Esophagus (tissue), 2 donors: ENCODE measurements around the gene MAPKAP1. TPM values are rescaled to one million over a fixed set of nuclear protein-coding genes. Genes with fewer than 3 reads are reported as not detected.

Experiments used
- H3K27ac ChIP-seq, 2 donors: one replicate each; pipeline ENCODE4 v1.5.1; 2013; ENCODE audit warnings: low read depth in 2 of 2, mild to moderate bottlenecking in 2 of 2, inconsistent platforms in 1 of 2, low read length in 1 of 2, moderate library complexity in 1 of 2
- H3K27me3 ChIP-seq, 2 donors: one replicate each; pipeline ENCODE4 v1.6.1; 2013; ENCODE audit warnings: low read length in 2 of 2, control low read depth in 1 of 2, mild to moderate bottlenecking in 1 of 2; ENCODE audit not compliant: insufficient read depth in 2 of 2, control insufficient read depth in 1 of 2
- H3K36me3 ChIP-seq, 2 donors: one replicate each; pipeline ENCODE4 v1.6.1; 2013; ENCODE audit warnings: low read length in 1 of 2; ENCODE audit not compliant: control insufficient read depth in 2 of 2, insufficient read depth in 2 of 2
- H3K4me1 ChIP-seq, 2 donors: one replicate each; pipeline ENCODE4 v1.6.1; 2013; ENCODE audit warnings: low read length in 1 of 2; ENCODE audit not compliant: control insufficient read depth in 2 of 2, insufficient read depth in 2 of 2
- H3K4me3 ChIP-seq, 2 donors: one replicate each; pipeline ENCODE4 v1.5.1; 2013; ENCODE audit warnings: low read length in 2 of 2, mild to moderate bottlenecking in 2 of 2, low read depth in 1 of 2, moderate library complexity in 1 of 2
- H3K9me3 ChIP-seq, 2 donors: one replicate each; pipeline ENCODE4 v1.6.1; 2013; ENCODE audit warnings: mild to moderate bottlenecking in 2 of 2, low read depth in 1 of 2, low read length in 1 of 2, moderate library complexity in 1 of 2; ENCODE audit not compliant: control insufficient read depth in 2 of 2, insufficient read depth in 1 of 2
- WGBS, 2 donors: extraction: QIAGEN DNeasy Blood & Tissue Kit; methylation state at CpG; one replicate each; pipeline ENCODE4 v1.1.7; 2013; 5-methylcytosine and 5-hydroxymethylcytosine counted together
- polyA plus RNA-seq, 2 donors: library from polyadenylated mRNA; stranded (reverse); fragments of 200-250 nt; gene quantifications; one replicate each; pipeline ENCODE4 v1.2.3, GENCODE V29; 2013
- donor health status: healthy with polysubstance abuse.
- donor health status: Bipolar disorder and iron deficiency.

The MAPKAP1 gene
- polyA plus RNA-seq, 2 donors: 41.4 to 49.4 TPM

- Histone ChIP-seq H3K36me3 (no peaks in the 10 kb centered on the region), H3K9me3 (no peaks in the 10 kb centered on the region), H3K4me1 (peaks cover 0 to 2% of the 10 kb centered on the region in 2 donors), H3K27ac (no peak overlapping the region), H3K4me3 (no peak overlapping the region), H3K27me3 (no peaks in the 10 kb centered on the region)
- WGBS, 2 donors: 74 to 83% methylated on average over 3 of the region's 3 CpGs
These were observed 152.3 kb downstream of the MAPKAP1 start for GRCh38 chr9:125554726-125555125.

GRCh38 chr9:125551781-125552180 is 155.2 kb downstream of the MAPKAP1 start:
- no peaks in the 10 kb centered on the region for H3K27me3 ChIP-seq
- H3K4me1 ChIP-seq: peaks cover 0 to 2% of the 10 kb centered on the region in 2 donors
- no peaks in the 10 kb centered on the region for H3K9me3 ChIP-seq
- H3K27ac ChIP-seq: no peak overlapping the region
- WGBS, 2 donors: 86 to 96% methylated on average over 1 of the region's 1 CpG
- H3K36me3 ChIP-seq: no peaks in the 10 kb centered on the region
- no peak overlapping the region for H3K4me3 ChIP-seq

- WGBS, 2 donors: 39 to 40% methylated on average over 9 of the region's 9 CpGs
- H3K4me3 ChIP-seq: no peak overlapping the region
- peaks cover 3 to 6% of the 10 kb centered on the region in 2 donors for H3K4me1 ChIP-seq
- H3K36me3 ChIP-seq: no peaks in the 10 kb centered on the region
- H3K9me3 ChIP-seq: no peaks in the 10 kb centered on the region
- H3K27ac ChIP-seq: peak overlapping the region; percentile 24 to 31
- H3K27me3 ChIP-seq: no peaks in the 10 kb centered on the region
These were observed 156.8 kb downstream of the MAPKAP1 start for GRCh38 chr9:125549891-125550885.

- 27 to 28% methylated on average over 7 of the region's 7 CpGs for WGBS, 2 donors
- Histone ChIP-seq H3K4me1 (peaks cover 3 to 7% of the 10 kb centered on the region in 2 donors), H3K27me3 (no peaks in the 10 kb centered on the region), H3K27ac (peak overlapping the region; percentile 24 to 31), H3K36me3 (no peaks in the 10 kb centered on the region), H3K9me3 (no peaks in the 10 kb centered on the region), H3K4me3 (no peak overlapping the region)
These were observed 157.5 kb downstream of the MAPKAP1 start for GRCh38 chr9:125549465-125549871.

- Histone ChIP-seq H3K27ac (peak overlapping the region; percentile 8 to 24), H3K27me3 (no peaks in the 10 kb centered on the region), H3K4me1 (peaks cover 3 to 7% of the 10 kb centered on the region in 2 donors), H3K36me3 (no peaks in the 10 kb centered on the region), H3K9me3 (no peaks in the 10 kb centered on the region), H3K4me3 (no peak overlapping the region)
- 64 to 72% methylated on average over 3 of the region's 3 CpGs for WGBS, 2 donors
These were observed 158.0 kb downstream of the MAPKAP1 start for GRCh38 chr9:125549039-125549438.

GRCh38 chr9:125548141-125548540 is 158.9 kb downstream of the MAPKAP1 start:
- WGBS, 2 donors: 73% methylated on average over 5 of the region's 5 CpGs
- H3K4me3 ChIP-seq: no peak overlapping the region
- H3K27me3 ChIP-seq: no peaks in the 10 kb centered on the region
- no peaks in the 10 kb centered on the region for H3K36me3 ChIP-seq
- H3K9me3 ChIP-seq: no peaks in the 10 kb centered on the region
- peaks cover 3 to 7% of the 10 kb centered on the region in 2 donors for H3K4me1 ChIP-seq
- no peak overlapping the region for H3K27ac ChIP-seq

- Histone ChIP-seq H3K9me3 (no peaks in the 10 kb centered on the region), H3K27ac (no peak overlapping the region), H3K4me1 (peaks cover 3 to 7% of the 10 kb centered on the region in 2 donors), H3K27me3 (no peaks in the 10 kb centered on the region), H3K36me3 (no peaks in the 10 kb centered on the region), H3K4me3 (no peak overlapping the region)
- WGBS, 2 donors: 82 to 90% methylated on average over 7 of the region's 7 CpGs
These were observed 159.6 kb downstream of the MAPKAP1 start for GRCh38 chr9:125547368-125547767.

- no peaks in the 10 kb centered on the region for H3K36me3 ChIP-seq
- H3K9me3 ChIP-seq: no peaks in the 10 kb centered on the region
- 88 to 91% methylated on average over 13 of the region's 13 CpGs for WGBS, 2 donors
- peaks cover 3 to 7% of the 10 kb centered on the region in 2 donors for H3K4me1 ChIP-seq
- peak overlapping the region; percentile 30 to 40 for H3K27ac ChIP-seq
- H3K27me3 ChIP-seq: no peaks in the 10 kb centered on the region
- no peak overlapping the region for H3K4me3 ChIP-seq
These were observed 161.2 kb downstream of the MAPKAP1 start for GRCh38 chr9:125545845-125546244.

GRCh38 chr9:125544988-125545651 is 161.9 kb downstream of the MAPKAP1 start:
- Histone ChIP-seq H3K36me3 (no peaks in the 10 kb centered on the region), H3K4me1 (peaks cover 3 to 7% of the 10 kb centered on the region in 2 donors), H3K9me3 (no peaks in the 10 kb centered on the region), H3K4me3 (no peak overlapping the region), H3K27ac (peak overlapping the region; percentile 48 to 57), H3K27me3 (no peaks in the 10 kb centered on the region)
- 30 to 38% methylated on average over 13 of the region's 13 CpGs for WGBS, 2 donors
